Fibroblast of the aortic adventitia (primary cell): ENCODE data around the gene RFTN1. TPM values are rescaled to one million over a fixed set of nuclear protein-coding genes. Genes with fewer than 3 reads are reported as not detected.

Experiments used
- DNase-seq: peaks from one replicate; pipeline ENCODE4 v3.0.0-alpha.2; 2010; ENCODE audit warnings: low read depth
- H3K4me3 ChIP-seq: 2 replicates; pipeline ENCODE4 v1.5.1; 2011; ENCODE audit warnings: low read depth, mild to moderate bottlenecking, control low read depth, low read length, moderate library complexity
- CTCF ChIP-seq: IDR thresholded peaks from 2 replicates; pipeline ENCODE4 v1.5.1; 2011; ENCODE audit warnings: mild to moderate bottlenecking, low read length, control low read depth, inconsistent platforms; ENCODE audit not compliant: insufficient read depth
- total RNA-seq: library from RNA; depleted of rRNA; stranded (reverse); fragments of >200 nt; gene quantifications from 2 replicates; pipeline ENCODE4 v1.2.3, GENCODE V29; 2012; ENCODE audit warnings: low replicate concordance

The RFTN1 gene
- total RNA-seq, 1 donor = 54.7 TPM

DNA sequence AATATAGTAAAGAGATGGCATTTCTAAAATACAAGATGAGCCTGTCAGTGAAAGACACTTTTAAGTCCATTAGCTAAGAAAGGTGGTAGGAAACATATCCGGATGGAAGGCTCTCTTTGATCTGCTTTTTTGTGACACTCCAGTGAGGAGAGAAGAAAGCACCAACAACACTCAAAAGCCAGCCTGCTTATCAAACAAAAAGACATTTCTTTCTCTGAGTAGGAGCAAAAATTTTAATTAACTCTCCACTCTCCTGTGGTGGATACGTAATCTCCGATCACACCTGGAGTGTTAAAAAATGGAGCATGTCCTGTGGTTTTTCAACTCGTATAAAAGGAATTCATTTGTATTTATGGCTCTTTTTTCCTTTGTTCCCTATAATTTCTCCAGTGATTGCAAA, 183.1 kb downstream of the RFTN1 start:
- no peak for TF ChIP-seq CTCF
- no peak overlapping the region for H3K4me3 ChIP-seq
- no peak for DNase-seq

- no peak for TF ChIP-seq CTCF
- DNase-seq = no peak
- no peak overlapping the region for H3K4me3 ChIP-seq
Observed at GRCh38 chr3:16329826-16330129, 183.7 kb downstream of the RFTN1 start.

GRCh38 chr3:16329036-16329825, 184.3 kb downstream of the RFTN1 start:
- no peak for DNase-seq
- TF ChIP-seq CTCF = no peak
- no peak overlapping the region for H3K4me3 ChIP-seq

GRCh38 chr3:16328124-16328523, 185.4 kb downstream of the RFTN1 start:
- H3K4me3 ChIP-seq = no peak overlapping the region
- DNase-seq = no peak
- no peak for TF ChIP-seq CTCF

DNA sequence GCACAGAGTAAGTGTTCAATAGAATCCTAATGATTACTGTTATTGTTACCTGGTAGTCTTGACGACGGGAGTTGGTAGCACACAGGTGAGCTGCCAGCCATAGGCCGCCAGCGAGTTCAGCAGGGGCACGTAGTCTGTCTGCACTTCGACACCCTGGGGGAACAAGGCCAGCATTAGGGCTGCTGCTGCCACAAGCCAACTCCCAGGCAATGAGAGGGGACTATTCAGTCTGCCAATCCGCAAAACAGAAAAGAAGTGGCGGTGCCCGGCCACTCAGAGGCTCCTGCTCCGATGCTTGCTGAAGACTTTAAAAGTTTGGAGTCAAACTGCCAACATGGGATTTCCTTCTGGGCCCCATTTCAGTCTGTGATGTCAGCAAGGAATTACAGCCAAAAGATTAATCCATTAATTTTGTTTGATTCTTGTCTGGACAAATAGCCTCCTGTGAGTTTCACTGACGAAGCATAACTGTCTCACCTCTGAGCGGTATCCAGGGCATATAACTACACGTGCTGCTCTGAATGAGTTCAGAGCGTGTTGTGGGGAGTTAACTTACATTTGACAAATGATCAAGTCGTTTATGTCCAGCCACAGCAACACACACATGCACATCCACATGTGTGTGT, 186.7 kb downstream of the RFTN1 start:
- no peak for DNase-seq
- TF ChIP-seq CTCF = no peak
- H3K4me3 ChIP-seq = no peak overlapping the region

GRCh38 chr3:16325850-16326249, 187.6 kb downstream of the RFTN1 start:
- TF ChIP-seq CTCF = no peak
- H3K4me3 ChIP-seq = no peak overlapping the region
- DNase-seq = no peak
